NCI-H146 treated with DMSO at 0.1 percent for 48 hours (cell line): Measurements from ENCODE around the gene FYN.

Source experiments
- DNase-seq: peaks from one replicate; lab custom pipeline; 2025; ENCODE audit not compliant: unreplicated experiment; lab: John Stamatoyannopoulos, UW

FYN gene

DNA sequence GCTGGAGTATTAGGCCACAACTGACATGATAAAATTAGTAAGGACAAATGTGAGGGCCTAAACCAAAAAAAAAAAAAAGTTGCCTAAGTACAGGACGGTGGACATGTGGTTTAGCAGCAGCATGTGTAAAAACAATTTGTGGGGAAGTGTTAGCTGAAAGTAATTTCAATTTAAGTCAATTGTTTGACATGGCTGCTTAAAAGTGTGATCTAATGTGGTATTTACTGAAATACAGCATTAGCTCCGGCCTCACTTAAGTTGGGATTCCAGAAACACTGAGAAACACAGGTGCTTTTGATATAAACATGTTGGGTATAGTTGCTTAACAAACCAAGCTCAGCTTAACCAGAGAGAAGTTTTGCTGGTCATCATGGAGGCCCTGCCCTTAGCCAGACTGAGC is 119.7 kb downstream of the FYN start:
- no peak for DNase-seq

GRCh38 chr6:111752476-111752875 is 120.8 kb downstream of the FYN start:
- no peak for DNase-seq

GRCh38 chr6:111750753-111751673 is 122.2 kb downstream of the FYN start:
- no peak for DNase-seq

- DNase-seq = no peak
These were observed 123.1 kb downstream of the FYN start for GRCh38 chr6:111750153-111750552.

- no peak for DNase-seq
These were observed 125.0 kb downstream of the FYN start for GRCh38 chr6:111748231-111748647.

DNA sequence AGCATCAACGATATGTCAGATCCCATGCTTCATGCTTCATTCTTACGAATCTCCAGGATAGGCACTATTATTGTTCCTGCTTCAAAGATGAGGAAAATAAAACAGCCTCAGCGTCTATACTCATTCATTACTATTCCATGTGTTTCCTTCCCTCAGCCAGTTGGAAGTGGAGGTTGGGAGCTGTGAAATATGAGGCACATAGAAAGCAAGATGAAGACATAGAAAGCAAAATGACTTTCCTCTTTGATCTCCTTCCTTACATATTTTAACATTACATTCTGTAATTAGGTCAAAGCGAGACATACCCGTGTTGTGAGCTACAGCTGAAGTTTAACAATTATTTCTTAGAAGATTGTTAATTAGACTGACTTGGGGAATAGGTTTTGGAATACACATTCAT is 125.4 kb downstream of the FYN start:
- DNase-seq = no peak

GRCh38 chr6:111747396-111747795 is 125.9 kb downstream of the FYN start:
- DNase-seq = no peak

- DNase-seq = no peak
These were observed 126.3 kb downstream of the FYN start for GRCh38 chr6:111746983-111747382.

- no peak for DNase-seq
These were observed 127.6 kb downstream of the FYN start for GRCh38 chr6:111745636-111746035.

DNA sequence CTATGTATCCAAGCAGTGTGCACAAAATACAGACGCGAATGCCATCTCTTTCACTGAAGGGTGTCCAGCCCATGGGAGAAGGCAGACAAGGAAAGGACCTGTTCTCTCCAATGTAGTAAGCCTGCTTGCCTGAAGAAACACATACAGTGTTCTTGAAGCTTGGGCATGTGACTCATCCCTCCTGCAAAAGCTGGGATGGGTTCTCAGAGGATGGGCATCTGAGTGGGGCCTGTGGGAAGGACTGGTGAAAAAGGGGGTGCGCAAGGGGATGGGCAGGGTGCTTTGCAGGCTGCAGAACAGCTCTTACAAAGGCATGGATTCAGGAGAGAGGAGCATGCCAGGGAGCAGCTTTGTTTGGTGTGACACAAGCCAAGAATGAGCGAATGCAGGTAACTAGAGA is 128.1 kb downstream of the FYN start:
- DNase-seq = no peak

- DNase-seq = no peak
These were observed 129.2 kb downstream of the FYN start for GRCh38 chr6:111743862-111744692.

DNA sequence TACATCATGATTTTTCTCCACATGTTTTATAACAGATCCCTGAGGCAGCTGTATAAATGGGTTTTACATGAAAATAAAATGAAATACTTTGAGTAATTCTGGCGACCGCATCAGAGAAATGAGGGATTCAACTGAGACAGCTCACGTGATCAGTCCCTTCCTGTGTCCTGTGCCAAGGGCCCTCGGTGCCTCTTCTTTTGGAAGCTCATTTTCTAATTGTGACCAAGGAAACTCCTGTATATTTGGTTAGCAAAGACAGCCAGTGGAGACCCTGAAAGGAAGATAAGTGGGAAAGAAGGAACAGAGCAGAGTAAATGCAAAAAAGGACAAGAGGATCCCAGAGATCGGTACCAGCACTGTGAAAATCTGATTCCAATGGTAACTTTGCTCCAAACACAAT is 129.9 kb downstream of the FYN start:
- no peak for DNase-seq

GRCh38 chr6:111741177-111741952 is 131.9 kb downstream of the FYN start:
- no peak for DNase-seq

DNA sequence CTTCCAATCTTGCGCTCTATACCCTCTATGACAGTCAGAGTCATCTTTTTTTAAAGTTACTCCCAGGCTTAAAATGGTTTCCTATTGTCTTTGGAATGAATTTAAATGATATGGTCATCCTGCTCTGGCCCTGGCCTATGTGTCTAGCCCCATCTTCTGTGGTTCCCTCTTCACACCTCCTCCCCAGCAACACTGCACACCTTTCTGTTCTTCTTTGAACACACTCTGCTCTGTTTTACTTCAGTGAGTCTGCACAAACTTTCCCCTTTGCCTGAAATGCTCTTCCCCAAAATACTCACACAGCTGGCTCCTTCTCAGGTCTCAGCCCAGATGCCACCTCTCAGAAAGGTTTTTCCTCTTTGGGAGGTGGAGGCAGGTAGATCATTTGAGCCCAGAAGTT is 132.7 kb downstream of the FYN start:
- no peak for DNase-seq

DNA sequence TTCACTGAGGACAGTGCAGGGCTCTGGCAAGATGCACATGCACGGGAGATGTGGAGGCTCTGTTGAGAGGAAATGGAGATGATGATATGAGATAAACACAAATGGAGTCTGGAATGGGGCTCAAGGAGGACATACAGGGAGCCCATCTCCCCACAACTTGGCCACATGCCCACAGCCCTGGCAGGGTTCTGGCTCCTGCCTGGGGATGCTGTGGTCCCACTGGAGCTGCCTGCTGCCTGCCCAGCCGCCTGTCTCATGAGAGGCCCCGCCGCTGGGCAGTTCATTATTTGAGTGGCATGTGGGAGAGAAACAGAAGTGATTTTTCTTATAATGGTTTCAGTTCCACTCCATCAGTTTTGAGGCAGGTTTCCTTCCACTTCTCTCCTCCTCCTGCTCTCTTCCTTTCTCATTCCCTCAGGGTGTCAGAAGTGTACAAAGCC is 134.0 kb downstream of the FYN start:
- DNase-seq = no peak

DNA sequence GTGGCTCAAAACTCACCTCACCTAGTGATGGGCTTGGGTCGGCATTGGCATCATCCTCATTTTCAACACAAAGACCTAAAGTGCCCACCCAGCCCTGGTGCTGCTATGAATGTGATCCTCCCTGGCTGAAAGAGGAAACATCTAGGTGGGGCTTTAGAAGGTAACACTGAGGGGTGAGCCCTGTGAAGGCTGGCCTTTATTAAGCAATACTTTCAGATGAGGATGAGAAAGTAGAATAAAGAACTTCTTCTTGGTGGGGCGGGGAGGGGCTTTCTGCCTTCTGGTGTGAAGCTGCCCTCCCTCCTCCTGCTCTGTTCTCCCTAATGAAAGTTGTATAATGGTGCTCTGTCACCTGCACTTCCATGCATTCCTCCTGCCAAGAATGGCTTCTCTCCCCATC is 134.6 kb downstream of the FYN start:
- DNase-seq = no peak

DNA sequence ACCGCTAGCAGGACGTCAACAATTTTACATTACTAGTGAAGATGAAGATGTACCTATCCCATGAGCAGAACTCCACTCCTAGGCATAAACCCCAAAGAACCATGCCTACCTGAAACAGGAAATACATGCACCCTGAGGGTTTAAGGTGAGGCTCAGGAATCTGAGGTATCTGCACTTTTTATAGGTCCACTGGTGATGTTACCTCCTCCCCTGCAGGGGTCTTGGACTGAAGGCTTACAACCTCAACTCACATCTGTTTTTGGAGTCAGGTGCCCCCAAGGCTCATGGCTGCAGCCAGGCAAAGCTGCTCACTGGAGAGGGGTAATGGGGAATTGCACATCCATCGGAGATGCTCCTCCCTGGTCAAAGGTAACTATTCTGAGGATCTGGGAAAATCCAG is 135.1 kb downstream of the FYN start:
- DNase-seq = no peak

DNA sequence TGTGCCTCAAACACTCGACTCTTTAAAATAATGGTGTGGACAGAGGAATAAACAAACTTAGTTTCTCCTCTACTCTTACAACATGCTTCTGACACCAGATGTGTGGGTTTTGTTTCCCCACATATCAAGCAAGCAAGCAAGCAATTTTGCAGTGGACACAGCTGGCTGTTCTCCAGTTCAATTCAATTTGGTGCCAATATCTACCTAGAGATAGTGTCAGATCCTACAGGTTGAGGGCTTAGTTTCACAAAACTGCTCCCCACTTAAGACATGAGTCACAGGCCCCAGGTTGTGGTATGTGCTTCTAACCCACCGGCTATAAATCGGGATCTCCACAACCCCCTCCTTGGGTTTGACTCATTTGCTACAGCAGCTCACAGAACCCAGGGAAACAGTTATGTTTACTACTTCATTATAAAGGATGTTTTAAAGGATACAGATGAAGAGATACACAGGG is 136.2 kb downstream of the FYN start:
- DNase-seq = no peak

- DNase-seq = no peak
These were observed 137.1 kb downstream of the FYN start for GRCh38 chr6:111736005-111736608.
